D721Med (cell line): ENCODE measurements around the gene WDR33.
A peak's percentile ranks its signal among the peaks of the same experiment; 100 is the strongest.
"Not testable (repeated sequence)": the region's sequence is repeated elsewhere in the genome, so short reads cannot be mapped to it uniquely, and the experiment has no call there.

ENCODE experiments used
- DNase-seq: peaks from one replicate; pipeline ENCODE4 v3.0.0; 2011; ENCODE audit warnings: low spot score; ENCODE audit not compliant: insufficient read length
- FAIRE-seq: peaks from 2 replicates; lab custom pipeline; 2011; peaks lifted over from hg19 to GRCh38; lab: Jason Lieb, UNC
- CTCF ChIP-seq: IDR thresholded peaks from 2 replicates; pipeline ENCODE4 v1.5.1; 2012; ENCODE audit warnings: mild to moderate bottlenecking, control low read depth; ENCODE audit not compliant: insufficient read depth; ENCODE audit errors: missing control alignments

Gene WDR33

GRCh38 chr2:127776122-127776780 is 34.7 kb downstream of the WDR33 start:
- DNase-seq (no peak), FAIRE-seq (no peak)
- TF ChIP-seq CTCF = no peak

- TF ChIP-seq CTCF = no peak
- FAIRE-seq = no peak
- no peak for DNase-seq
These were observed 39.2 kb downstream of the WDR33 start for GRCh38 chr2:127771756-127772155.

- DNase-seq = no peak
These were observed 39.8 kb downstream of the WDR33 start for GRCh38 chr2:127770973-127771735.

GRCh38 chr2:127770534-127770933 is 40.4 kb downstream of the WDR33 start:
- FAIRE-seq, DNase-seq: not testable (repeated sequence)

More at GRCh38 chr2:127770973-127771735, 39.8 kb downstream of the WDR33 start:
- TF ChIP-seq CTCF = no peak
- FAIRE-seq = no peak

- no peak for DNase-seq
- FAIRE-seq = no peak
- no peak for TF ChIP-seq CTCF
These were observed 41.4 kb downstream of the WDR33 start for GRCh38 chr2:127769587-127769986.

GRCh38 chr2:127768775-127769479 is 42.0 kb downstream of the WDR33 start:
- DNase-seq (no peak), FAIRE-seq (no peak)
- no peak for TF ChIP-seq CTCF

GRCh38 chr2:127763776-127764175 is 47.2 kb downstream of the WDR33 start:
- DNase-seq = no peak
- FAIRE-seq = peak; percentile 75
- TF ChIP-seq CTCF = no peak
